Gastroesophageal sphincter (tissue), 3 donors: ENCODE measurements around the gene FKBP14.

Experiments used
- EP300 ChIP-seq: sonication (generic); formaldehyde crosslinking; IDR thresholded peaks from one replicate; pipeline ENCODE4 v1.6.1; 2017; ENCODE audit warnings: antibody characterized with exemption, mild to moderate bottlenecking
- POLR2A ChIP-seq, 2 donors: fragments of 450-650 bp; IDR thresholded peaks; one replicate each; pipeline ENCODE4 v1.6.1; 2017; ENCODE audit warnings: antibody characterized with exemption in 2 of 2, mild to moderate bottlenecking in 2 of 2, moderate library complexity in 1 of 2
- POLR2AphosphoS5 ChIP-seq: sonication (generic); formaldehyde crosslinking; IDR thresholded peaks from one replicate; pipeline ENCODE4 v1.6.1; 2017; ENCODE audit warnings: antibody characterized with exemption
- TF ChIP-seq, protein P1 (sequence below), 4 experiments: fragments of 200-600 bp in 2 of 4; fragments of 450-650 bp in 2 of 4; sonication (generic) in 1 of 4; IDR thresholded peaks; one replicate each; pipeline ENCODE4 v1.5.1; 2017 to 2019; ENCODE audit warnings: antibody characterized with exemption in 4 of 4, mild to moderate bottlenecking in 2 of 4, moderate library complexity in 2 of 4

DNA sequence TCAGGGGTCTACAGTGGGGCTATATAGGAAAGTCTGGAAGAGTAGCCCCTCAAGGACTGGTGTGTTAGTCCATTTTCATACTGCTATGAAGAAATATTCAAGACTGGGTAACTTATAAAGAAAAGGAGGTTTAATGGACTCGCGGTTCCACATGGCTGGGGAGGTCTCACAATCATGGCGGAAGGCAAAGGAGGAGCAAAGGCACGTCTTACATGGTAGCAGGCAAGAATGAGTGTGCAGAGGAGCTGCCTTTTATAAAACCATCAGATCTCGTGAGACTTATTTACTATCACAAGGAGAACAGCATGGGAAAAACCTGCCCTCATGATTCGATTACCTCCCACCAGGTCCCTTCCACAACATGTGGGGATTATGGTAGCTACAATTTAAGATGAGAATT is 3.0 kb downstream of the FKBP14 start:
- TF ChIP-seq POLR2AphosphoS5 = no peak
- TF ChIP-seq, protein P1, sequence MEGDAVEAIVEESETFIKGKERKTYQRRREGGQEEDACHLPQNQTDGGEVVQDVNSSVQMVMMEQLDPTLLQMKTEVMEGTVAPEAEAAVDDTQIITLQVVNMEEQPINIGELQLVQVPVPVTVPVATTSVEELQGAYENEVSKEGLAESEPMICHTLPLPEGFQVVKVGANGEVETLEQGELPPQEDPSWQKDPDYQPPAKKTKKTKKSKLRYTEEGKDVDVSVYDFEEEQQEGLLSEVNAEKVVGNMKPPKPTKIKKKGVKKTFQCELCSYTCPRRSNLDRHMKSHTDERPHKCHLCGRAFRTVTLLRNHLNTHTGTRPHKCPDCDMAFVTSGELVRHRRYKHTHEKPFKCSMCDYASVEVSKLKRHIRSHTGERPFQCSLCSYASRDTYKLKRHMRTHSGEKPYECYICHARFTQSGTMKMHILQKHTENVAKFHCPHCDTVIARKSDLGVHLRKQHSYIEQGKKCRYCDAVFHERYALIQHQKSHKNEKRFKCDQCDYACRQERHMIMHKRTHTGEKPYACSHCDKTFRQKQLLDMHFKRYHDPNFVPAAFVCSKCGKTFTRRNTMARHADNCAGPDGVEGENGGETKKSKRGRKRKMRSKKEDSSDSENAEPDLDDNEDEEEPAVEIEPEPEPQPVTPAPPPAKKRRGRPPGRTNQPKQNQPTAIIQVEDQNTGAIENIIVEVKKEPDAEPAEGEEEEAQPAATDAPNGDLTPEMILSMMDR (IDR thresholded peaks at IDR 0.05) = no peak
- no peak for TF ChIP-seq POLR2A (IDR thresholded peaks at IDR 0.05)
- TF ChIP-seq EP300 = no peak
